Measurements from ENCODE around the gene ZSCAN21. TPM values are rescaled to one million over a fixed set of nuclear protein-coding genes. Genes with fewer than 3 reads are reported as not detected.

The ZSCAN21 gene
- total RNA-seq, 1 experiment from 2014 or later, result 23.1 TPM

DNA sequence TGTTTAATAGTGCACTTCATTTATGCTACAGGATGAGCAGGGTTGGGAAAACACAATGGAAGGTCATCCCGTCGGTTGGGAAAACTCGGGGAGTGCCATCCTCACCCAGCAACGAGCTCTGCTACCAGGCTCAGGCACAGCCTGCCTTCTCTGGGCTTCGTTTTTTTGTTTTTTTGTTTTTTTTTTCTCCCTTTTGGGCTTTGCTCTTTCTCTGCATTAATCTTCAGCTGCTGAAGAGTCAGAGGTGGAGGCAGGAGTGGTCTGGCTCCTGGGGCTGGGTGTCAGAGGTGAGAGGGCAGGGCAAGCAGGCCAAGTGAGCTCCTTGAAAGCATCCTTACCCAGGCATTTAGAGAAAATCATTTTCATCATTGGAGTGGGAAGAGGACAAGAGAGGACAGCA is 20.4 kb downstream of the ZSCAN21 start:
- in situ Hi-C loops (cut with HindIII; ENCODE audit: low sequenced_read_pairs), result no loop called here
- DNase-seq (ENCODE audit: low spot score), result no peak

DNA sequence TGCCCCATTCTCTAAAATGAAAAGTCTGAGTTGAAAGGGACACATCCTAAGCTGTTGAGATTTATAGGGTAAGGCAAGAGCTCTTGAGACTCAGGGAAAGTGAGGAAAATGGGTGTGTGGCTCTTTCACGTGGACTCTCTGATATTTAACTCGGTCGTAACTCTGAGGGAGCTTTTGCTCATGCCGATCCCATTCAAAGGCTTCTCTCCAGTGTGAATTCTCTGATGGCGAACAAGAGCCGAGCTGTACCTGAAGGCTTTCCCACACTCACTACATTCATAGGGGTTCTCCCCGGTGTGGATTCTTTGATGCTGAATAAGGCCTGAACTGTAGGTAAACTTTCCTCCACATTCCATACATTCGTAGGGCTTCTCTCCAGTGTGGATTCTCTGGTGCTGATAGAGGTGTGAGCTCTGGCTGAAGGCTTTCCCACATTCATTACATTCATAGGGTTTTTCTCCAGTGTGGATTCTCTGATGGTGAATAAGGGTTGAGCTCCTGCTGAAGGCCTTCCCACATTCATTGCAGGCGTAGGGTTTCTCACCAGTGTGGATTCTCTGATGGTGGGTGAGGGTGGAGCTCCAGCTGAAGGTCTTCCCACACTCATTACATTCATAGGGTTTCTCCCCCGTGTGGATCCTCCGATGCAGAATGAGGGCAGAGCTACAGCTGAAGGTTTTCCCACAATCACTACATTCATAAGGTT is 21.6 kb downstream of the ZSCAN21 start:
- no peak for DNase-seq (ENCODE audit: low spot score)
- in situ Hi-C loops (cut with HindIII; ENCODE audit: low sequenced_read_pairs), result no loop called here

DNA sequence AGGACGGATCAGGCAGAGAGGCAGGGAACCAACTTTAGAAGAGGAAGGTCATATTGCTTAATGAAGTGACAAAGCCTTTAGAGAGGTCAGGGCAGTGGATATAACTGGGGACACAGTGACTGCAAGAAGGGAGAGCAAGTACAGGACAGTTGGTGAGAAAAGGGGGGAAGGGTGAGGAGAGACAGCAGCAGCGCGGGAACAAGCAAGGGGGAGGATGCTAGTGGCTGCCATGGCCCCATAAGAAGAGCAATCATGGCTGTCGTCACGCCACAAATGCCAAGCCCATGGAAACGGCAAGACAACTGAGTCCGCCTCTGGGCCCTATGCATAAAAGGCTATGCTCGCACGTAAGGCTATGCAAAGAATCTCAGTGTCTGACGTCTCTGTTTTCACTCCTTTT is 22.9 kb downstream of the ZSCAN21 start:
- DNase-seq (ENCODE audit: low spot score), result no peak
- in situ Hi-C loops (cut with HindIII; ENCODE audit: low sequenced_read_pairs), result no loop called here

DNA sequence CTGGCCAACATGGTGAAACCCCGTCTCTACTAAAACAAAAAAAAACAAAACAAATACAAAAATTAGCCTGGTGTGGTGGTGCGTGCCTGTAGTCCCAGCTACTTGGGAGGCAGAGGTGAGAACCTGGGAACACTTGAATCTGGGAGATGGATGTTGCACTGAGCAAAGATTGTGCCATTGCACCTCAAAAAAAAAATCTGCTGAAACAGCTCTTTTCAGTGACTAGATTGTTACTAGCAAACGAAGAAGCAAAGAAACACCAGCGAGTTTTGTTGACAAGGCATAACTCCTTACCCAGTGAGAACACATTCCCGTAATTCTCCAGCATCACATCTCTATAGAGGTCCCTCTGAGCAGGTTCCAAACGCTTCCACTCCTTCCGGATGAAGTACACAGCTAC is 25.3 kb downstream of the ZSCAN21 start:
- in situ Hi-C loops (cut with HindIII; ENCODE audit: low sequenced_read_pairs), result no loop called here

DNA sequence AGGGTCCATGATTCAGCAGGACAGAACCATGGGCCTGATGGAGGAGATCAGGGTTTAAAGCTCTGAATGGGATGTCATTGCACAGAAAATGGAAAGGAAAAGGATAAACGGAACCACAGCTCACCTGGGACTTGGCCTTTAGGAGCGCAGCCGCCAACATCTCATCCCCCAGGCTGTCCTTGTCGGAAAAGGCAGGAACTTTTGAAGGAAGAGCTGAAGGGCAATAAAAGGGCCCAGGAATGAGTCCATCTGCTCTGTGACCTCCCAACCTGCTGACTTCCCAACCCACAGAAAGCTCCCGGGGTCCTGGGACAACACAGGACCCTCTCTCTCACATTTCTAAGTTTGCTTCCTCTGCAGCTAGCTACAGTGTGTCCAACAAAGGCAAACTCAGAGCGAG is 25.8 kb downstream of the ZSCAN21 start:
- in situ Hi-C loops (cut with HindIII; ENCODE audit: low sequenced_read_pairs), result no loop called here
- no peak for DNase-seq (ENCODE audit: low spot score)

More for the DNA sequence above, 25.3 kb downstream of the ZSCAN21 start:
- no peak for DNase-seq (ENCODE audit: low spot score)

DNA sequence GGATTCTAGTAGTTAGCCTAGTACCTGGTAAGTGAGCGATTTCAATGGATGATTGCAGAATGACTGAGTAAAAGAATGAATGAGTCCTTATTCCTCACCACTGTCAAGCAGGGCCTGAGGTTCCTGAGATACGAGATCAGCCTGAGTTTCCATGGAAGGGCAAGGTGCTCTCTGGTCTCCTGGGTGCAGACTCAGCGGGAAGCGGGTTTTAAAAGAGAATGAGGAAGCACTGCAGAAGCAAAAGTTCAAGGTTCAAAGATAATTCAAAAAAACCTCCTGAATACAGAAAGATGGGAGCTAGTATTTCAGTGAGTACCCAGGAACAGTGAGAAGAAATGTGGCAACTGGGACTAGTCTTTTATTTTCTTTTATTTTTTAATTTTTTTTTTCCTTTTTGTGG is 27.6 kb downstream of the ZSCAN21 start:
- in situ Hi-C loops (cut with HindIII; ENCODE audit: low sequenced_read_pairs), result no loop called here
- DNase-seq (ENCODE audit: low spot score), result no peak

DNA sequence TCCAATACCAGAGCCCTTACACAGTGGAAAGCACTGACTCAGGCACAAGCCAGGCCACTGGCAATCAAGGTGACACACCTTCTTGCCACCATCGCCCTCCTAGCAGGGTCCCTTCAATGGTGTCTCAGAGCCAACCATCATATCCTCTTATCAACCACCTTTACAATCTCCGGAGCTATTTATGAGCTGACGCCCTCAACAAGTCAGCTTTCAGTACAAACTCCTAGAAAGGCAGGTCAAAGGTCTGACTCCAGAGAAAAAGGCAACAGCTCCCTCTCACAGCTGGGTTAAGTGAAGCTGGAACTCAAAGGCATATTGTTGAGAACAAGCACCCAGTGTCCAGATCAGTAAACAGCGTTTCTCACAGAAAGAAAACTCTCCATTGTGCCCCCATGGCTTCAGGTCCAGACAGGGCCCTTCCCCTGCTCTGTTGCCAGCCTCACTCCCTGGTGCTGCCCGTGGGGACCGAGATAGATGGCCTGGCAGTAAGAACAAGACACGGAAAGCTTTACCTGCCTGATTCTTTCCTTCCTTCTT is 29.5 kb downstream of the ZSCAN21 start:
- no peak for DNase-seq (ENCODE audit: low spot score)
- in situ Hi-C loops (cut with HindIII; ENCODE audit: low sequenced_read_pairs), result no loop called here

DNA sequence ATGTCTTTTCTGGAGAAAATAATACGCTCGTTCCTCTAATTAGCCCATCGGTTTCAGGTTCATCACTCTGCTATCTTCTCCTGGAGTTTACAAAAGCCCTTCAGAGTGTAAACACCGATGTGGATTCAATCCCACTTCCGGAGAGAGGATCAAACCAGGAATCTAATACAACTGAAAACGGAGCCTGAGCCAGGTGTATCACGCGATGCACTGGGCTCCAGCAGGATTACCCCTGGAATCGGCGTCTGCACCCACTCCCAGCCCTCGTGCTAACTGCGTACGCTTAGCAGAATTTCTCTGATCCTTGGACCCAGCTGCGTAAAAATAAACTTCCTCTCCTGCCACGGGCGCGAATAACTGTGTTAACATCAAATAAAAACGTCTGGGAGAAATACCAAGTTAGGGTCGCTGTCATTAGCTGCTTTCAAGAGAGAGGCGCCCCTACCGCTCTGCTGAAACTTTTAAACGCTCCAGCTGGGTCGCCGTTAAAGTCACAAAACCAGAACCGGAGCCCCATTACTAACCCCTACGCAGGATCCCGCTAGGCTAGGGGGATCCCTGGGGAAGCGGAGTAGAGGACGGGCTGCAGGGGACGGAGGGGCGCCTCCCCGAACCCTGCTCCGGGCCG is 31.4 kb downstream of the ZSCAN21 start:
- in situ Hi-C loops (cut with HindIII; ENCODE audit: low sequenced_read_pairs), result no loop called here
- no peak for DNase-seq (ENCODE audit: low spot score)

DNA sequence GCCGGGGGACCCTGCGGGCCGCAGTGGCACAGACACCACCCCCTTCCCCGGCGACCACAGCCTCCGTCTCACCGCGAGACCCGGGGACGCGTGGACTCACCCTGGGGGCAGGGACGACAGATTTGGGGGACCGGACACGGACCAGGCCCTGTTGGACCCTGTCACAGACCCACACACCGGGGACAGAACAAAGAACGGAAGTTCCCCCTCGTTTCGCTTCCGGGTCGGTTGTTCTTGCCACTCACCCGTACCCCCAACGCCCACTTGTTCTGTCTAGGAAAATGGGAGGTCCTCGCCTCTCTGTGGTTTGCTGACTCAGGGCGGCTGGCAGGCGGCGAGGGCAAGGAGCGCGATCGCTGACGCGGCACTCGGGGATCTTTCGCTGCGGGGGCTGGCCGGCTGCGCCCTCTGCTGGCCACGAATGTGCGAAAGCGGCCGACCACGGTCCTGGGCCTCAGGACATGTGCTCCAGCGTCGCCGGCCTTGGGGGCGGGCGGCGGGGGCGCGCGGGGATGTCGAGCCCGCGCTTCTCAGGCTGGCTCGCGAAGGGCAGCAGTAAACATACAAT is 32.0 kb downstream of the ZSCAN21 start, which contains the start of gene ZNF3:
ZNF3 (minus strand) TSS at position 189 of the 568 bp plus-strand sequence. CDS start 4,366 bp downstream, outside the sequence.
- in situ Hi-C loops (cut with HindIII; ENCODE audit: low sequenced_read_pairs), result no loop called here
- peak; percentile 99 for DNase-seq (ENCODE audit: low spot score)

DNA sequence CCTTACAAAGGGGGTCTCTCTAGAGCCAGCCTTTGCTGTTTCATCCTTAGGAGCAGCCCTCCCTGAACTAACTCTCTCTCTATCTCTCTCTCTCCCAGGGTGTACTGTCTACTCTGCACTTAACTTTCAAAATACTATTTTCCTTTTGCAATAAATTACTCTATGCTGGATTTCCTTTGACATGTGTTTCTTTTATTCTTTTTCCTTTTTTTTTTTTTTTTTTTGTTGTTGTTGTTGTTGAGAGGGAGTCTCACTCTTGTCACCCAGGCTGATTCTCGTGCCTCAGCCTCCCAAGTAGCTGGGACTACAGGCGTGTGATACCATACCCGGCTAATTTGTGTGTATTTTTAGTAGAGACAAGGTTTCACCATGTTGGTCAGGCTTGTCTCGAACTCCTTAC is 33.4 kb downstream of the ZSCAN21 start:
- in situ Hi-C loops (cut with HindIII; ENCODE audit: low sequenced_read_pairs), result no loop called here

DNA sequence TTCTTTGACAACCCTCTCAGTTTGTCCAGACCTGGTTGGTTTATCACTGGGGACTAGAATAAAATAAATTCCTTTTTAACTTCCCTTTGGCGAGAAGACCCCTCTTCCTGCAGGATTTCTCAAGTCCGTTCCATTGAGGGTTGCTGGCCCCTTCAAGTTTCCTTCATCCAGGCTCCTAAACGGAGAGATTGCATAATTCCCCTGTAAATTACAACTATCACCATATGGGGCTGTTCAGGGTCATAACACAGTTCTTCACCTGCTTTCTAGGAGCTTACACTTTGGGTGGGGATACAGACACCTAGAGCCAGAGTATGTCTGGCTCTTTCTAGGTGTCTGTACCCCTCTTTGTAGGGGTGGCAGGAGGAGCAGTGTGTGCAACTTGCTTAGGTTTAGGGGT is 35.9 kb downstream of the ZSCAN21 start:
- in situ Hi-C loops (cut with HindIII; ENCODE audit: low sequenced_read_pairs), result no loop called here
- DNase-seq (ENCODE audit: low spot score), result no peak

More for the DNA sequence above, 33.4 kb downstream of the ZSCAN21 start:
- DNase-seq (ENCODE audit: low spot score), result no peak

DNA sequence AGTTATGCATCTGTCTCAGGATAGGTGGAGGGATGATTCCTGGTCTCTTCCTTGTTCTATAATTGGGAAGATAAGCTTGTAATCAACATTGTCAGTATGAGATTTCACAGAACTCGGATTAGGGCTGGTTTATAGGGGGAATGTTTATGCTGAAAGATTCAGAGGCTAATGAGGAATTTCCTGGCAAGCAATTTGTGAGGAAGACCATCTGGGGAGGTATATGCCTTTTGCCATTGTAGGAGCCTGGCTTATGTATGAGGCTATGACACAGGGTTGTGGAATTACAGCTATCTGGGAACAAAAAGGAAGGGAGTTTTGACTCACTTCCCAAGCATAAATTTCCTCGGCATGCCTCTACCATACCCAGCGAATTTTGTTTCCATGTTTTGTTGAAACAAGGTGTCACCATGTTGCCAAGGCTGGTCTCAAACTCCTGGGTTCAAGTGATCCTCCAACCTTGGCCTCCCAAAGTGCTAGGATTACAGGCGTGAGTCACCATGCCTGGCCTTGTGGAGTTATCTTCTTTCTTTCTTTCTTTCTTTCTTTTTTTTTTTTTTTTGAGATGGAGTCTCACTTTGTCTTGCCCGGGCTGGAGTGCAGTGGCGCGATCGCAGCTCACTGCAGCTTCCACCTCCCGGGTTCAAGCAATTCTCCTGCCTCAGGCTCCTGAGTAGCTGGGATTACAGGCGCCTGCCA is 37.6 kb downstream of the ZSCAN21 start:
- no peak for DNase-seq (ENCODE audit: low spot score)
- in situ Hi-C loops (cut with HindIII; ENCODE audit: low sequenced_read_pairs), result no loop called here

DNA sequence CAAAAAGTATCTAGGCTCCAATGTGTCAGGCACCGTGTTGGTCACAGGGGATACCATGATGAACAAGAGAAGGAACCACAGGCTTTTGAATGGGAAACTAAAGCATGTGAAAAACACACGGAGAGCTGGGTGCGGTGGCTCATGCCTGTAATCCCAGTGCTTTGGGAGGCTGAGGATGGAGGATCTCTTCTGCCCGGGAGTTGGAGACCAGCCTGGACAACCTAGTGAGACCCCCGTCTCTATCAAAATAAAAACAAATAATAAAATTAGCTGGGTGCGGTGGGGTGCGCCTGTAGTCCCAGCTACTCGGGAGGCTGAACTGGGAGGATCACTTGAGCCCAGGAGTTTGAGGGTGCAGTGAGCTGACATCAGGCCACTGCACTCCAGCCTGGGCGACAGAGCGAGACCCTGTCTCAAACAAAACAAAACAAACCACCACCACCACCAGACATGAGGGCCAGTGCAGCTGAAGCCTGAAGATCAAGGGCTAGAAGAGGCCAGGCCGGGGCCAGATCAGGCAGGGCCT is 38.6 kb downstream of the ZSCAN21 start:
- in situ Hi-C loops (cut with HindIII; ENCODE audit: low sequenced_read_pairs), result no loop called here
- no peak for DNase-seq (ENCODE audit: low spot score)

DNA sequence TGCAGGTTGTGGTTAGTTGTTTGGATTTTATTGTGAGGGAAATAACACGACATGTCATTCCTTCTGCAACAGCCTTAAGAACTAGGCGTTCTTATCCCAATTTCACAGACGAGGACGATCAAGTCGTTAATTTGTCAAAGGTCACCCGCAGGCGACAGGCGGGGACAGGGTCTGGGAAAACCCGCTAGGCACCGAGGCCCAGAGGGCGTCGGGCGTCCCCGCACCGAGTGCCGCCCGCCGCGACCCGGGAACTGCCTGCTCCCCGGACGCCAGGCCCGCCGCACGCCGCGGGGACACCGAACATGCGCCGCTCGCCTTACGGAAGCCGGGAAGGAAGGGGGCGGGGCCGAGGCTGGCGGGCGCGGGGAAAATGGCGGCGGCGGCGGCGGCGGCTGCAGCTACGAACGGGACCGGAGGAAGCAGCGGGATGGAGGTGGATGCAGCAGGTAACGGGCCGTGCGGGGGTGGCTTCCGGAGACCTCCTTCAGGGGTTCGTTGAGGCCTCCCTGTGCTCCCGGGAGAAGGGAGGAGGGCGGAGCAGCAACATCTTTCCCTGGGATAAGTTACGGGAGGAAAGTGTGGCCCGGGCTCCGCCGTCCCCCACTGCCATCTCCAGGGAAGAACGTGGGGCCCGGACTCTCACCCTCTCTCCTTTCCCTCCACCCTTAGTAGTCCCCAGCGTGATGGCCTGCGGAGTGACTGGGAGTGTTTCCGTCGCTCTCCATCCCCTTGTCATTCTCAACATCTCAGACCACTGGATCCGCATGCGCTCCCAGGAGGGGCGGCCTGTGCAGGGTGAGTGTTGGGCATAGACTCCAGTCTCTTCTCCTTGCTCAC is 39.3 kb downstream of the ZSCAN21 start, which contains the start of gene COPS6:
COPS6 (plus strand) TSS at position 349 of the 837 bp plus-strand sequence; CDS start at position 371, 22 bp downstream.
- in situ Hi-C loops (cut with HindIII; ENCODE audit: low sequenced_read_pairs), result no loop called here

DNA sequence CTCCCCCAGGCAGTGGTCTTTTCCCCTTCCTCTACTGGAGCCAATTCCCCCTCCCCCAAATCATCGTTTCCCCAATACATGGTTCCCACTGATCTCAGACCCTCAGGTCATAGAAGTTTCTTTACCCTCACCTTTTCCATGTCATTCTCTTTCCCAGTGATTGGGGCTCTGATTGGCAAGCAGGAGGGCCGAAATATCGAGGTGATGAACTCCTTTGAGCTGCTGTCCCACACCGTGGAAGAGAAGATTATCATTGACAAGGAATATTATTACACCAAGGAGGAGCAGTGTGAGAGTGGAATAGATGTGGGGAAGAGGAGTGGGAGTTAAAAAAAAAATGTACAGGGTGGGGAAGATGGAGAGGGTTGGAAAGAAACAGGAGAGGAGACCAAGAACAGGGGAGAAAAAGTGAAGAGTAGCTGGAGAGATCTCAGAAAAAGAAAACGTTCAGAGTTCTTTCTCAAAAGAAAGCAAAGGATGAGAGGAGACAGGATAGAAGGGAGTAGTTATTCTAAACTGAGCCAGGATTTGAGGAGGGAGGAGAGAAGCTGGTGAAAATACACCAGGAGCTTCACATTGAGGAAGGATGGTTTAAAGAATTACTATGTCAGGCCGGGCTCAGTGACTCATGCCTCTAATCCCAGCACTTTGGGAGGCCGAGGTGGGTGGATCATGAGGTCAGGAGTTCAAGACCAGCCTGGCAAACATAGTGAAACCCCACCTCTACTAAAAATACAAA is 40.1 kb downstream of the ZSCAN21 start:
- DNase-seq (ENCODE audit: low spot score), result no peak
- in situ Hi-C loops (cut with HindIII; ENCODE audit: low sequenced_read_pairs), result no loop called here

More for the DNA sequence above, 39.3 kb downstream of the ZSCAN21 start, which contains the start of gene COPS6:
- DNase-seq (ENCODE audit: low spot score), result peak; percentile 69

DNA sequence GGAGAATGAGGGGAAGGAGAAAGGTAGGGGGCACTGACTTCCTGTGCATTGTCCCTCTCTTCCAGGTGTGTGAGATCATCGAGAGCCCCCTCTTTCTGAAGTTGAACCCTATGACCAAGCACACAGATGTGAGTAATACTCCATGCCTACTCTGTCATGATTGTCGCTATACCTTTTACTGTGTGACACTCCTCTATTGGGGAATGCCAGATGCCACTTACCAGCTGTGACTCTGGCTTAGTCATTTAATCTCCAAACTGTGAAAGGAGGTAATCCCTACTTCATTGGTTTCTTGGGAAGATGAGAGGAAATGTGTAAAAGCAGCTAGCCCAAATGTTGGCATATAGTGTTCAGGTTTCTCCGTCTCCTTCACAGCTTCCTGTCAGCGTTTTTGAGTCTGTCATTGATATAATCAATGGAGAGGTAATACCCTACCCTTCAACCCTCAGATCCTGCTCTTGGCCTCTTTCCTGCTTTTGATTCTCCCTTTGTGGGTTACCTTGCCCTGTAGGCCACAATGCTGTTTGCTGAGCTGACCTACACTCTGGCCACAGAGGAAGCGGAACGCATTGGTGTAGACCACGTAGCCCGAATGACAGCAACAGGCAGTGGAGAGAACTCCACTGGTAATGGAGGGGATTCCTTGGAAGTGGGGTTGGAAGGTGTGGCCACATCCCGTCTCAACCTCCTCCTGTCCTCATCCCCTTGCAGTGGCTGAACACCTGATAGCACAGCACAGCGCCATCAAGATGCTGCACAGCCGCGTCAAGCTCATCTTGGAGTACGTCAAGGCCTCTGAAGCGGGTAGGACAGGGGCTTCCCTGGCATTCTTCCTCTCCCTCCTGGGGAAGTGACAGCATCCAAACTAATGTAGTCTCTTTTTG is 41.2 kb downstream of the ZSCAN21 start:
- DNase-seq (ENCODE audit: low spot score), result no peak
- in situ Hi-C loops (cut with HindIII; ENCODE audit: low sequenced_read_pairs), result no loop called here

Measured in G401 (cell line).